GM18526 (cell line): ENCODE results near the gene KCTD10.

Experiments used
- POLR2A ChIP-seq: IDR thresholded peaks from 3 replicates; pipeline ENCODE4 v1.6.1; 2011; ENCODE audit not compliant: insufficient read length; ENCODE audit errors: extremely low read depth

Gene KCTD10

DNA sequence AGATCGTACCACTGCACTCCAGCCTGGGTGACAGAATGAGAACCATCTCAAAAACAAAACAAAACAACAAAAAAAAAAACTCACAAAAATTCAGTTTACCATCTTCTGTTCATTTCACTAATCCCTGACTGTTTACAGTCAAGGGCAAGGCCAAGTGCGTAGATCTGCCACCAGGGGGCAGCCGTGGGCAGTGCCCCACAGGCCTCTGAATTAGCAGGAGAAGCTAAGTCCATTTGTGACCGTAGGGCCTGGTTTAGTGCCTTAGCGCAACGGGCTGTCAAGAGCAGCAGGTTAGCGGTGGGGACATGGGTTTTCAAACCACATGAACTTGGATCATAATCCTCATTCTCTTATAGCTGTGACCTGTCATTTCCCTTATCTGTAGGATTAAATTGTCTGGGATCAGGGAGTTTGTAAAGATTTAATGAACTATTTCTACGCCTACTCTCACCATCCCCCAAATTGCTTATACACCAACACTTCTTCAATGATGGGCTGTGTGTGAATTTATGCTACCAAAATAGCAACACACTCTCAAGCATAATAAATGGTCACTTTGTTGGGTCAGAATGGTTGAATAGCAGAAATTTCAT lies 49.0 kb downstream of the KCTD10 start:
- no peak for TF ChIP-seq POLR2A

DNA sequence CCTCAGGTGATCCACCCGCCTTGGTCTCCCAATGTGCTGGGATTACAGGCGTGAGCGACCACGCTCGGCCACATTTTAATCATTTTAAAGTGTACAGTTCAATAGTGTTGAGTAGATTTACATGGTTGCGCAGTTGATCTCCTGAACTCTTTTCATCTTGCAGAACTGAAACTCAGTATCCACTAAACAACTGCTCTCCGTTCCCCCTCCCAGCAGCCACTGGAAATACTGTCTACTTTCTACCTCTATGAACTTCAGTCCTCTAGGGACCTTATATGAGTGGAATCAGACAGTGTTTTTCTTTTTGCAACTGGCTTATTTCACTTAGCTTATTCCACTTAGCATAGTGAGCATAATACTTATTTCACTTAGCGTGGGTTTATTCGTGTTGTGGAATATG lies 53.7 kb downstream of the KCTD10 start:
- TF ChIP-seq POLR2A: no peak

DNA sequence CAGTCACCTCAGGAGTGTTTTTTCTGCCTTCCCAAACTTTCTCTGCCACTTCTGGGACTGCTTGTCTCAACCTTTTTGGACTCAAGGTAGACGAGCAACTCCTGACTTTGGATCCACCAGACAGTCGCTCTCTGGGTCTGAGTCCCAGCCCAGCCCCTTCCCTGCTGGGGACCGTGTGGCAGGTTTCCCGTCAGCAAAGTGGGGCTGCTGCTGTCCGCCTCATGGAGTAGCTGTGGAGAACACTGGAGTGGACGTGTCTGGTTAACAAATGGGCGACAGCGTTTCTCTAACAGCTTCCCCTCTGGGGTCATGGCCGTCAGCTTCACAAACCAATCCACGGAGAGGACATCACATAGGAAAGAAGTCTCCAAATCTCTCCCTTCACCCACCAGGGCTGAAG lies 54.8 kb downstream of the KCTD10 start:
- no peak for TF ChIP-seq POLR2A

DNA sequence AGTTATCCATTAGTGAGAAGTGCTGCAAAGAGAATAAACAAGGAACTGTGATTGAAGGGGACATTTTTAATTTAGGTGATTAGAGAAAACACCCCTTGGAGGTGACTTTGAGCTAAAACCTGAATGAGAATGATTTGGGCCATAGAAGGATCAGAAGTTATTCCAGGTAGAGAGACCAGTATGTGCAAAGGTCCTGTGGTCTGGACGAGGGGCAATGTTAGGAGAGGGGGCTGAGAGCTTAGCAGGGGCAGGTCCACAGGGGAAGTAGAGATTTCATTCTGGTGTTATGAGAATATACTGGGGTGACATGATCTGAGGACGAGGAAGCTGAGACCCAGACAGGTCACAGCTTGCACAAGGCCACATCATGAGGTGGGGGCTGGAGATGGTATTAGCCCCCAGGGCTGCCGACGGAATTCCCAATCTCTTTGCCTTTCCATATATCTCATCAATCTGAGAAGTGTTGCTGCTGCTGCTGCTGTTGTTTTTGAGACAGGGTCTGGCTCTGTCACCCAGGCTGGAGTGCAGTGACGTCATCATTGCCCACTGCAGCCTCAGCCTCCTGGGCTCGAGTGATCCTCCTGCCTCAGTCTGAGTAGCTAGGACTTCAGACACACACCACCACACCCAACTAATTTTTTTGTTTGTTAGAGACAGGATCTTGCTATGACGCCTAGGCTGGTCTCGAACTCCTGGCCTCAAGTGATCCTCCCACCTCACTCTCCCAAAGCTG lies 55.6 kb downstream of the KCTD10 start:
- no peak for TF ChIP-seq POLR2A

DNA sequence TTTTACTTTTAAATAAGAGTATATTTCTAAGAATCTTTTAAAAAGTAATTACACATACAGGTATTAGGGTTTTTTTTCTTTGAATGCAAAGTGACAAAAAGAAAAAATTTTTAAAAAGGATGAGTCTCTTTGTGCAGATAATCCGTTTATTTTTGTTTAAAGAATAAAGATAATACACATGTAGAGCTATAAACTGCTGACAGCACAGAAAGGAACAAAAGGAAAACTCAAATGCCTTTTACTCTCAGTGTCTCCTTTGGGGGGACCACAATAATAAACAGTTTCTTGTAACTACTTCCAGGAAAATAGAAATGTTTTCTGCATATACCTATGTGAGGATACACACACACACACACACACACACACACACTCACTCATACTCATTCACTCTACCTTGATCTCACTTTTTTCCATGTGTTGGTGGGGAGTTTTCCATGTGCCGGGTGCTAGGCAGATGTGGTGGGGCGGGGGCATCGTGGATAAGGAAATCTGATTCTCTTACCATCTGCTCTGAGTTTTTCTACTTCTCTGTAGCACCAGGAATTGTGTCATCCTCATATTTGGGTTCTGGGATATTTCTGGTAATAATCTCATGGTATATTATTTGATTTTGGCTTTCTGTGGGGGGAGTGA lies 58.1 kb downstream of the KCTD10 start:
- no peak for TF ChIP-seq POLR2A
